Tracheal epithelial cell (primary cell): ENCODE measurements around the gene TVP23A. TPM values are rescaled to one million over a fixed set of nuclear protein-coding genes. Genes with fewer than 3 reads are reported as not detected.

Source experiments
- total RNA-seq: library from RNA; depleted of rRNA; stranded (reverse); fragments of >200 nt; gene quantifications from 2 replicates; pipeline ENCODE4 v1.2.1, GENCODE V29; 2014

The TVP23A gene
- total RNA-seq = not detected in 2 replicates

GRCh38 chr16:10817963-10818941 is at the start of gene TVP23A:
Gene TVP23A (minus strand): TSS chr16:10818794. CDS start chr16:10818493, 301 bp downstream.

GRCh38 chr16:10743610-10744369 is 74.8 kb downstream of the TVP23A start, which contains the start of gene NUBP1:
Gene NUBP1 (plus strand): TSS chr16:10743842. CDS start chr16:10743864, 22 bp downstream.

Other genes starting within 250 kb of the TVP23A start
- gene EMP2, start 238.2 kb downstream of the TVP23A start, total RNA-seq = 15.7 and 37.7 TPM in 2 replicates
- 0.21 and 0.48 TPM in 2 replicates for gene TEKT5, start 123.9 kb downstream of the TVP23A start, total RNA-seq
- 12.6 and 27.0 TPM in 2 replicates for gene NUBP1, start 75.0 kb downstream of the TVP23A start, total RNA-seq
- 0.21 and 0.24 TPM in 2 replicates for gene CIITA, start 58.4 kb upstream of the TVP23A start, total RNA-seq
- gene DEXI, start 123.7 kb upstream of the TVP23A start, total RNA-seq = 54.1 and 60.2 TPM in 2 replicates
- 16.9 and 17.9 TPM in 2 replicates for gene CLEC16A, start 125.8 kb upstream of the TVP23A start, total RNA-seq